Retina (tissue), 1 donor: Measurements from ENCODE around the gene MYH7B.

ENCODE experiments used
- DNase-seq: peaks from one replicate; pipeline ENCODE4 v3.0.0-alpha.2; 2016

The MYH7B gene

DNA sequence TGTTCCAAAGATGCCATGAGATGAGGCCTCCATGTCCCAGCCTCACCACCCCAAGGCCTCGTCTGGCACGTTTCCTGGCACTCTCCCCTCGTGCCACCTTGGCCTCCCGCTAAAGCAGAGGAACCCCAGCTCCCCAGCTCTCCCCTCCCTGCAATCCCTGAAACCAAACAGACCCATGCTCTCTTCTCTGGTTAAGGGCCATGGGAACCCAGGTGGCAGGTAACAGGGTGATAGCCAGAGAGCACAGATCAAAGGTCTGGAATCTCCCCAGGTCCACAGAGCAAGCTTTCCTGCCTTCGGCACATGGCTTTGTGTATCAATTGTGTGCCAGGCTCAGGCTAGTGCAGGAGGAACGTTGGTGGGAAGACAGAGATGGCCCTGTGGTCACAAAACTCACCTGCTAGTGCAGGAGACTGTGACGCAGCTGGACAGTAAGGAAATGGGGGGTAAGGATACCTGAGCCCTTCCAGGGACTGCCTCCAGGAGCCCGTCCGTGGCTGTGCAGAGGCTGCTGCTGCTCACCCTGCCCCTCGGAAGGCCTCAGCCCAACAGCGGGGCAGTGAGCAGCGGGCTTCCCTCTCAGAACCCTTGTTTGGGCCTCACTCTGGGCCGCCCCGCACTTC is 39.0 kb downstream of the MYH7B start:
- DNase-seq: no peak

DNA sequence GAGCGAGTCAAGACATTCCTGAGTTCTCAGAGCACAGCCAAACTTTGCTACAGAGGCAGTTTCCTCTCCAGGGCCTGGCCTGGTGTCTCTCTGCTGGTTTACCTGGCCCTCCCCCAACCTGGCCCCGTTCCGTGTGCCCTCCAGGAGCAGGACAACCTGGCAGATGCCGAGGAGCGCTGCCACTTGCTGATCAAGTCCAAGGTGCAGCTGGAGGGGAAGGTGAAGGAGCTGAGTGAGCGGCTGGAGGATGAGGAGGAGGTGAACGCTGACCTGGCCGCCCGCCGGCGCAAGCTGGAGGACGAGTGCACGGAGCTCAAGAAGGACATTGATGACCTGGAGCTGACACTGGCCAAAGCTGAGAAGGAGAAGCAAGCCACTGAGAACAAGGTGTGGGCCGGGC is 39.5 kb downstream of the MYH7B start:
- no peak for DNase-seq

GRCh38 chr20:34995696-34996095 is 40.0 kb downstream of the MYH7B start:
- no peak for DNase-seq

DNA sequence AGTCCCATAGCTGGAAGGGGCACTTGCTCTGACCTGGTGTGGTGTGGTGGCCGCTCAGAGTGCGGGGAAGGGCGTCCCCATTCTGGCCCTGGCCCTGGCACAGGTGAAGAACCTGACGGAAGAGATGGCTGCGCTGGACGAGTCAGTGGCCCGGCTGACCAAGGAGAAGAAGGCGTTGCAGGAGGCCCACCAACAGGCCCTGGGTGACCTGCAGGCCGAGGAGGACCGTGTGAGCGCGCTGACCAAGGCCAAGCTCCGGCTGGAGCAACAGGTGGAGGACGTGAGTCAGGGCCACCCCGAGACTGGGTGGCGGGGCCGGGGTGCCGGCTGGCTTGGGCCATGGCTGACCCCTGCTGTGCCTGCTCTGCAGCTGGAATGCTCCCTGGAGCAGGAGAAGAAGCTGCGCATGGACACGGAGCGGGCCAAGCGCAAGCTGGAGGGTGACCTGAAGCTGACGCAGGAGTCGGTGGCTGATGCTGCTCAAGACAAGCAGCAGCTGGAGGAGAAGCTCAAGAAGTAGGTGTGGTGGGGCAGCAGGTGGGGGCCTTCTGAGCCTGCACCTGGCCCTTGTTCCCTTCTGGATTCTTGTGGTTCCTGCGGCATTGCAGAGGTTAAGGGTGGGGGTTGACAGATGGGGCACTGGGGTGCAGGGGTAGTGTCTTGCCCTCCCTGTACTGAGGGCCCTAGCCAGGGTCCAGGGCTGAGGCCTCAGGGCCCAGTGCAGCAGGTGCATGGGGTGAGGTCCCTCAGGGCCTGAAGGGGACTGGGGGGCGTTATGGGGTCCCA is 40.8 kb downstream of the MYH7B start:
- no peak for DNase-seq

GRCh38 chr20:34997131-34997561 is 41.5 kb downstream of the MYH7B start:
- peak; percentile 84 for DNase-seq

DNA sequence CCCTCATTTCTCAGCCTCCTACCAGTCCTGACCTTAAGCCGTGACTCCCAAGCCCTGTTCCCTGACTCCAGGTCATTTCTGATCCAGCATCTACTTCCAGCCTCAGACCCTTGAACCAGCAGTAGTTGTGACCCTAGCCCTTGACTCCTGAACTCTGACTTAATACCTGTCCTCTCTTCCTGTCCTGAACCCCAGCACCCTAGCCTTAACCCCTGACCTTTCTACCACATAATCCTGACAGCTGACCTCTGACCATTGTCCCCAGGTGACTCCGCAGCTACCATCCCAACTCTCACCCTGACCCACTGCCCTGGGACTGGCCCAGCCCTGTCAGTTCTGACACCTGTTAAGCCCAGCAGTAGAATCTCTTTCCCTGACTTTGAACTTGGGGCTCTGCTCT is 42.1 kb downstream of the MYH7B start:
- DNase-seq: no peak

GRCh38 chr20:34998331-34998950 is 42.8 kb downstream of the MYH7B start:
- no peak for DNase-seq

DNA sequence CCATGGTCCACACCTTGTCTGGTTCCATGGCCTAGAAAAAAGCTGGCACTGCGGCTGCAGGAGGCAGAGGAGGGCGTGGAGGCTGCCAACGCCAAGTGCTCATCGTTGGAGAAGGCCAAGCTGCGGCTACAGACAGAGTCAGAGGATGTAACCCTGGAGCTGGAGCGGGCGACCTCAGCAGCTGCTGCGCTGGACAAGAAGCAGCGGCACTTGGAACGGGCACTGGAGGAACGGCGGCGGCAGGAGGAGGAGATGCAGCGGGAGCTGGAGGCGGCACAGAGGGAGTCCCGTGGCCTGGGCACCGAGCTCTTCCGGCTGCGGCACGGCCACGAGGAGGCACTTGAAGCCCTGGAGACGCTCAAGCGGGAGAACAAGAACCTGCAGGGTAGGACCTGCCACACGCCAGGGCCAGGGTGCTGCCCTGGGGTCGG is 43.4 kb downstream of the MYH7B start:
- DNase-seq: no peak

DNA sequence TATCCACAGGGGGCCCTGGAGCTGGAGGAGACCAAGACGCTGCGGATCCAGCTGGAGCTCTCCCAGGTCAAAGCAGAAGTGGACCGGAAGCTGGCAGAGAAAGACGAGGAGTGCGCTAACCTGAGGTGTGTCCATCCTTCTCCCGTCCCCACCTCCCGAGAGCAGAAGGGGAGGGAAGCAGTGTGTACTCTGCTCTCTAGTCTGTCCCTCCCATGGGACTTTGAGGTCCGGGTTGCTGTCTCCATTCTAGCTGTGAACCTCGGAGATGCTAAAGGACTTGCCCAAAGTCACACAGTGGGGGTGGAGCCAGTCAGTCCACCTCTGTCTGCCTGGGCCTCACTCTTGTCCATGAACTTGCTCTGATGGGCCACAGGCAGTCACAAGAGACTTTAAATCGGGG is 44.1 kb downstream of the MYH7B start:
- DNase-seq: no peak

DNA sequence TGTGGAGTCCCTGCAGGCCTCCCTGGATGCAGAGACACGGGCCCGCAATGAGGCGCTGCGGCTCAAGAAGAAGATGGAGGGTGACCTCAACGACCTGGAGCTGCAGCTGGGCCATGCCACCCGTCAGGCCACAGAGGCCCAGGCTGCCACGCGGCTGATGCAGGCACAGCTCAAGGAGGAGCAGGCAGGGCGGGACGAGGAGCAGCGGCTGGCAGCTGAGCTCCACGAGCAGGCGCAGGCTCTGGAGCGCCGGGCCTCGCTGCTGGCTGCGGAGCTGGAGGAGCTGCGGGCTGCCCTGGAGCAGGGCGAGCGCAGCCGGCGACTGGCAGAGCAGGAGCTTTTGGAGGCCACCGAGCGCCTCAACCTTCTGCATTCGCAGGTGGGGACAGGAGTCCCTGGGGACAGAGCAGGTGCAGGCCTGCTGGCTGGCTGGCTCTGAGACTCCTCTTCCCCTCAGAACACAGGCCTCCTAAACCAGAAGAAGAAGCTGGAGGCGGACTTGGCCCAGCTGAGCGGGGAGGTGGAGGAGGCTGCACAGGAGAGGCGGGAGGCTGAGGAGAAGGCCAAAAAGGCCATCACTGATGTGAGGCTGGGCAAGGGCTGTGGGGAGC is 44.7 kb downstream of the MYH7B start:
- DNase-seq: no peak

DNA sequence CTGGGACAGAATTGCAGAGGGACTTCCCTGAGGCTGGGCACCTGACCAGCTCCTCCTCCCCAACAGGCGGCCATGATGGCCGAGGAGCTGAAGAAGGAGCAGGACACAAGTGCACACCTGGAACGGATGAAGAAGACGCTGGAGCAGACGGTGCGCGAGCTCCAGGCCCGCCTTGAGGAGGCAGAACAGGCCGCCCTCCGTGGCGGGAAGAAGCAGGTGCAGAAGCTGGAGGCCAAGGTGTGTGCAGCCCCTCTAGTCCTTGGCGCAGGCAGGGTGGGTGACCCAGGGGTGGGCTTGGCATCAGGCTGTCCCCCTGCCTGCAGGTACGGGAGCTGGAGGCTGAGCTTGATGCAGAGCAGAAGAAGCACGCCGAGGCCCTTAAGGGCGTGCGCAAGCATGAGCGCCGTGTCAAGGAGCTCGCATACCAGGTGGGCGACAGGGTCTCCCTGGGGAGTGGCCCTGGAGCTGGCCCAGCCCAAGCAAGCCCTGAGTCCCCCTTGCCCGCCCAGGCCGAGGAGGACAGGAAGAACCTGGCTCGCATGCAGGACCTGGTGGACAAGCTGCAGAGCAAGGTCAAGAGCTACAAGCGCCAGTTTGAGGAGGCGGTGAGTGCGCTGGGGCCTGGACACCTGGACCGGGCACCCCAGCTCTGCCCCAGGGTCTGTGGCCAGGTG is 45.4 kb downstream of the MYH7B start:
- DNase-seq: no peak

GRCh38 chr20:35001596-35002362 is 46.1 kb downstream of the MYH7B start:
- DNase-seq: no peak

DNA sequence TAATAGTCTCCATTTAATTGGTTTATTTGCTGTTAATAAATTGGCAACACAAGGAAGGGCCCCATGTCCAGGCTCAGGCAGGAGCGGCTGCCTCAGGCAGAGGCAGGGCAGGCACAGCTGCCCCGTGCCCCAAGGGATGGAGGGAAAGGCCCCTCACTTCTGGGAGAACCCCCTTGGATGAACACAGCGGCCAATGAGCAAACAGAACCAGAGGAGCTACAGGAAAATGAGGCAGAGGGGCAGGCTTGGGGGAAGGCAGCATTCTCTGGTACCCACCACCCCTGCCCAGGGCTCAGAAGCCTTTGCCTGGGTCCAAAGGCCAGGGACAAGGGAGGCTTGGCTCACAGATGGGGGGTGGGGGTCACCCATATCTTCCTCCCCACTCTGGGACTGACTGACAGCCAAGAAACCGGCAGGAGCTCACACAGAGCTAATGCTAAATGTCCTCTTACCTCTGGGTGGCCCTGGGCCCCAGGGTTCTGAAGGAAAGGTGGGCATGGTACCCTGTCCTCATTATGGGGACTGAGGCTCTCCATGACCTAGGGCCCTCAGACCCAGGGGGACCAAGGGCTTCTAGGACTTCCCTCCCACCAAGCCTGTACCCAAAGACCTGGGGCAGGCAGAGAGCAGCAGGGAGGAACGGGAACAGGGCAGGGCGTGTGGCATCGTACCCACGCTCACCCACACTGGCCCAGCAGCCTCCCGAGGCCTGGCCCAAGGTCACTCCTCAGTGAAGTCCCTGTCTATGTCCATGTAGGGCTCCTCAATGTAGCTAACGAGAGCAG is 47.0 kb downstream of the MYH7B start:
- DNase-seq: no peak

GRCh38 chr20:35003211-35004031 is 47.8 kb downstream of the MYH7B start:
- no peak for DNase-seq

- no peak for DNase-seq
Observed at GRCh38 chr20:35004051-35004725, 48.5 kb downstream of the MYH7B start.

- no peak for DNase-seq
Observed at GRCh38 chr20:35004749-35005462, 49.2 kb downstream of the MYH7B start.
